HepG2 (cell line): ENCODE data around the gene MMP25. TPM values are rescaled to one million over a fixed set of nuclear protein-coding genes. Genes with fewer than 3 reads are reported as not detected.

Experiments used
- AGO2 ChIP-seq: fragments of 200-400 bp; formaldehyde crosslinking; optimal IDR thresholded peaks from 2 replicates; pipeline ENCODE3; 2017; ENCODE audit warnings: mild to moderate bottlenecking, low read depth, low read length, moderate library complexity
- ELF1 ChIP-seq: sonication (generic); formaldehyde crosslinking; IDR thresholded peaks from 2 replicates; pipeline ENCODE4 v1.4.0; 2020; ENCODE audit warnings: missing genetic modification reagents
- ETV6 ChIP-seq: sonication (generic); formaldehyde crosslinking; conservative IDR thresholded peaks from 2 replicates; pipeline ENCODE4 v1.4.0; 2020; ENCODE audit warnings: missing genetic modification reagents
- MZF1 ChIP-seq: sonication (generic); formaldehyde crosslinking; IDR thresholded peaks from 2 replicates; pipeline ENCODE4 v1.8.1; 2023; ENCODE audit warnings: mild to moderate bottlenecking, missing genetic modification reagents, borderline replicate concordance
- POLR2G ChIP-seq: fragments of 200-400 bp; formaldehyde crosslinking; IDR thresholded peaks from 2 replicates; pipeline ENCODE4 v1.6.1; 2018; ENCODE audit warnings: mild to moderate bottlenecking, low read depth, low read length, moderate library complexity
- RARA ChIP-seq: IDR thresholded peaks from 2 replicates; pipeline ENCODE4 v1.6.1; 2016; ENCODE audit warnings: missing genetic modification reagents, missing compliant biosample characterization
- RARG ChIP-seq: sonication (generic); formaldehyde crosslinking; IDR thresholded peaks from 2 replicates; pipeline ENCODE4 v1.4.0; 2020; ENCODE audit warnings: low read depth, mild to moderate bottlenecking, missing genetic modification reagents
- SRSF9 ChIP-seq: fragments of 200-400 bp; formaldehyde crosslinking; IDR thresholded peaks from 2 replicates; pipeline ENCODE4 v1.6.1; 2018; ENCODE audit warnings: borderline replicate concordance, mild to moderate bottlenecking, low read depth, low read length; ENCODE audit not compliant: insufficient read depth, poor library complexity, severe bottlenecking
- TEAD2 ChIP-seq: sonication (generic); formaldehyde crosslinking; IDR thresholded peaks from 2 replicates; pipeline ENCODE4 v1.9.0; 2021; ENCODE audit warnings: missing genetic modification reagents
- ZFP36L1 ChIP-seq: sonication (generic); formaldehyde crosslinking; IDR thresholded peaks from 2 replicates; pipeline ENCODE4 v1.8.0; 2022; ENCODE audit warnings: mild to moderate bottlenecking, missing genetic modification reagents, moderate library complexity
- ZNF10 ChIP-seq: sonication (generic); formaldehyde crosslinking; IDR thresholded peaks from 2 replicates; pipeline ENCODE4 v1.4.0; 2020; ENCODE audit warnings: mild to moderate bottlenecking, low read depth, missing genetic modification reagents, borderline replicate concordance
- ZNF180 ChIP-seq: sonication (generic); formaldehyde crosslinking; IDR thresholded peaks from 2 replicates; pipeline ENCODE4 v1.4.0; 2020; ENCODE audit warnings: low read depth, missing genetic modification reagents, borderline replicate concordance
- ZNF329 ChIP-seq: sonication (generic); formaldehyde crosslinking; IDR thresholded peaks from 2 replicates; pipeline ENCODE4 v1.9.0; 2021; ENCODE audit warnings: low read depth, mild to moderate bottlenecking, missing genetic modification reagents
- ZNF441 ChIP-seq: sonication (generic); formaldehyde crosslinking; IDR thresholded peaks from 2 replicates; pipeline ENCODE4 v1.7.0; 2021; ENCODE audit warnings: missing genetic modification reagents, borderline replicate concordance
- ZNF747 ChIP-seq: sonication (generic); formaldehyde crosslinking; IDR thresholded peaks from 2 replicates; pipeline ENCODE4 v1.8.1; 2023; ENCODE audit warnings: missing genetic modification reagents, mild to moderate bottlenecking, borderline replicate concordance
- ZNF772 ChIP-seq: sonication (generic); formaldehyde crosslinking; IDR thresholded peaks from 2 replicates; pipeline ENCODE4 v1.5.0; 2020; ENCODE audit warnings: mild to moderate bottlenecking, missing genetic modification reagents
- ZNF841 ChIP-seq: sonication (generic); formaldehyde crosslinking; IDR thresholded peaks from 2 replicates; pipeline ENCODE4 v1.8.1; 2023; ENCODE audit warnings: missing genetic modification reagents, borderline replicate concordance
- polyA plus RNA-seq, 8 experiments: library from polyadenylated mRNA; depleted of rRNA in 3 of 8; stranded (reverse) in 7 of 8; unstranded in 1 of 8; fragments of >200 nt; fragmentation: Illumina TruSeq in 4 of 8; extraction: Trizol in 4 of 8; gene quantifications; 2 replicates each; pipeline versions ENCODE4 v1.2.1 to v1.2.3, GENCODE V29; 2011 to 2016; ENCODE audit warnings: low read depth in 4 of 8, missing spikeins in 1 of 8, mixed read lengths in 1 of 8; ENCODE audit not compliant: insufficient read depth in 1 of 8
- total RNA-seq, 5 experiments: library from RNA; depleted of rRNA; stranded (reverse); fragments of >200 nt; fragmentation: Illumina TruSeq; extraction: Trizol; gene quantifications; 2 replicates each; pipeline ENCODE4 v1.2.3, GENCODE V29; 2016; ENCODE audit warnings: low read depth in 1 of 5
- TF ChIP-seq, protein P1 (sequence below): sonication (generic); formaldehyde crosslinking; IDR thresholded peaks from 2 replicates; pipeline ENCODE4 v1.4.0; 2020; ENCODE audit warnings: mild to moderate bottlenecking, missing genetic modification reagents, borderline replicate concordance
- TF ChIP-seq, protein P2 (sequence below): sonication (generic); formaldehyde crosslinking; IDR thresholded peaks from 2 replicates; pipeline ENCODE4 v1.4.0; 2020; ENCODE audit warnings: mild to moderate bottlenecking, missing genetic modification reagents
- TF ChIP-seq, protein P3 (sequence below): sonication (generic); formaldehyde crosslinking; IDR thresholded peaks from 2 replicates; pipeline ENCODE4 v1.9.0; 2022; ENCODE audit warnings: missing genetic modification reagents, mild to moderate bottlenecking, borderline replicate concordance

Gene MMP25
- total and polyA plus RNA-seq, 2 of the 13 experiments (the other 11 are each of a cell fraction or from before 2014, with no cell fraction given) = 0.04 to 0.08 TPM

DNA sequence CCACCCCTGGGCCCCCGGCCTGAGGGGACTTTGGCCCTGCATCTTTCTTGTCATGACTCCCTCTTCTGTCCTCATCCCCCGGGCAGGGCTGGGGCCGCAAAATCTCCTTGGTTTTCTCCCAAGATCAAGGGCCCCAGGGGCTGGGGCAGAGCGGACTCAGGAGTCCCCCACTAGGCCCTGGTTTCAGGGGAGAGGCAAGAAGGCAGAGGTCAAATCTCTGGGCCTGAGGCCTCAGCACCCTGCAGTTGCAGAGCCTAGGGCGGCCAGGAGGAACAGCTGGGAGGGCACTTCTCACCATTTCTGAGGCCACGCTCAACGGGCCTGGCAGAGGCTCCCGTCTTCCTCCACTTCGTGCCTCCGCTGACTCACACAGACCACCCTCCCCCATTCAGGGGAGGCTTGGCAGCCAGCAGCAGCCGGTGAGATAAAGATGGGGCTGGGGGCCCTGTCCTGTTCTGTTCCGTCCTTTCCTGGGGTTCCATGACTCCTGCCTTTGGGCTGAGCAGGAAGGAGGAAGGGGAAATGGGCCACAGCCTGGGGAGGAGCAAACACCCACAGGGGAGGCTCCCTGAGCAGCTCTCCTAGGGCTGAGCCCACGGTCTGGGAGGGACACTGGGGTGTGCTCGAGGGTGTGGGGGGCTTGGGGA is 40.4 kb downstream of the MMP25 start (continued):
- TF ChIP-seq, protein P1, sequence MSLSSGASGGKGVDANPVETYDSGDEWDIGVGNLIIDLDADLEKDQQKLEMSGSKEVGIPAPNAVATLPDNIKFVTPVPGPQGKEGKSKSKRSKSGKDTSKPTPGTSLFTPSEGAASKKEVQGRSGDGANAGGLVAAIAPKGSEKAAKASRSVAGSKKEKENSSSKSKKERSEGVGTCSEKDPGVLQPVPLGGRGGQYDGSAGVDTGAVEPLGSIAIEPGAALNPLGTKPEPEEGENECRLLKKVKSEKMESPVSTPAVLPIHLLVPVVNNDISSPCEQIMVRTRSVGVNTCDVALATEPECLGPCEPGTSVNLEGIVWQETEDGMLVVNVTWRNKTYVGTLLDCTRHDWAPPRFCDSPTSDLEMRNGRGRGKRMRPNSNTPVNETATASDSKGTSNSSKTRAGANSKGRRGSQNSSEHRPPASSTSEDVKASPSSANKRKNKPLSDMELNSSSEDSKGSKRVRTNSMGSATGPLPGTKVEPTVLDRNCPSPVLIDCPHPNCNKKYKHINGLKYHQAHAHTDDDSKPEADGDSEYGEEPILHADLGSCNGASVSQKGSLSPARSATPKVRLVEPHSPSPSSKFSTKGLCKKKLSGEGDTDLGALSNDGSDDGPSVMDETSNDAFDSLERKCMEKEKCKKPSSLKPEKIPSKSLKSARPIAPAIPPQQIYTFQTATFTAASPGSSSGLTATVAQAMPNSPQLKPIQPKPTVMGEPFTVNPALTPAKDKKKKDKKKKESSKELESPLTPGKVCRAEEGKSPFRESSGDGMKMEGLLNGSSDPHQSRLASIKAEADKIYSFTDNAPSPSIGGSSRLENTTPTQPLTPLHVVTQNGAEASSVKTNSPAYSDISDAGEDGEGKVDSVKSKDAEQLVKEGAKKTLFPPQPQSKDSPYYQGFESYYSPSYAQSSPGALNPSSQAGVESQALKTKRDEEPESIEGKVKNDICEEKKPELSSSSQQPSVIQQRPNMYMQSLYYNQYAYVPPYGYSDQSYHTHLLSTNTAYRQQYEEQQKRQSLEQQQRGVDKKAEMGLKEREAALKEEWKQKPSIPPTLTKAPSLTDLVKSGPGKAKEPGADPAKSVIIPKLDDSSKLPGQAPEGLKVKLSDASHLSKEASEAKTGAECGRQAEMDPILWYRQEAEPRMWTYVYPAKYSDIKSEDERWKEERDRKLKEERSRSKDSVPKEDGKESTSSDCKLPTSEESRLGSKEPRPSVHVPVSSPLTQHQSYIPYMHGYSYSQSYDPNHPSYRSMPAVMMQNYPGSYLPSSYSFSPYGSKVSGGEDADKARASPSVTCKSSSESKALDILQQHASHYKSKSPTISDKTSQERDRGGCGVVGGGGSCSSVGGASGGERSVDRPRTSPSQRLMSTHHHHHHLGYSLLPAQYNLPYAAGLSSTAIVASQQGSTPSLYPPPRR (CRISPR knock-in tag) = no peak
- TF ChIP-seq POLR2G (peak; percentile 54; the same call in 1 of the 2 replicates), ZNF747 (no peak), ZNF10 (CRISPR knock-in tag) (no peak), ELF1 (CRISPR knock-in tag) (no peak), SRSF9 (no peak), ZNF772 (CRISPR knock-in tag) (peak; percentile 59; the same call in 1 of the 2 replicates), RARG (CRISPR knock-in tag) (peak; percentile 67; the same call in 1 of the 2 replicates), MZF1 (CRISPR knock-in tag) (no peak), RARA (0 out of 2 replicates have a peak, but pooled peaks have one; percentile 9), ZFP36L1 (CRISPR knock-in tag) (0 out of 2 replicates have a peak, but pooled peaks have one; percentile 19), ZNF329 (CRISPR knock-in tag) (no peak), ZNF441 (0 out of 2 replicates have a peak, but pooled peaks have one; percentile 59), ETV6 (no peak), AGO2 (no peak), TEAD2 (CRISPR knock-in tag) (no peak), ZNF180 (CRISPR knock-in tag) (no peak), ZNF841 (no peak)
- TF ChIP-seq, protein P2, sequence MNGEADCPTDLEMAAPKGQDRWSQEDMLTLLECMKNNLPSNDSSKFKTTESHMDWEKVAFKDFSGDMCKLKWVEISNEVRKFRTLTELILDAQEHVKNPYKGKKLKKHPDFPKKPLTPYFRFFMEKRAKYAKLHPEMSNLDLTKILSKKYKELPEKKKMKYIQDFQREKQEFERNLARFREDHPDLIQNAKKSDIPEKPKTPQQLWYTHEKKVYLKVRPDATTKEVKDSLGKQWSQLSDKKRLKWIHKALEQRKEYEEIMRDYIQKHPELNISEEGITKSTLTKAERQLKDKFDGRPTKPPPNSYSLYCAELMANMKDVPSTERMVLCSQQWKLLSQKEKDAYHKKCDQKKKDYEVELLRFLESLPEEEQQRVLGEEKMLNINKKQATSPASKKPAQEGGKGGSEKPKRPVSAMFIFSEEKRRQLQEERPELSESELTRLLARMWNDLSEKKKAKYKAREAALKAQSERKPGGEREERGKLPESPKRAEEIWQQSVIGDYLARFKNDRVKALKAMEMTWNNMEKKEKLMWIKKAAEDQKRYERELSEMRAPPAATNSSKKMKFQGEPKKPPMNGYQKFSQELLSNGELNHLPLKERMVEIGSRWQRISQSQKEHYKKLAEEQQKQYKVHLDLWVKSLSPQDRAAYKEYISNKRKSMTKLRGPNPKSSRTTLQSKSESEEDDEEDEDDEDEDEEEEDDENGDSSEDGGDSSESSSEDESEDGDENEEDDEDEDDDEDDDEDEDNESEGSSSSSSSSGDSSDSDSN = peak; percentile 63
- TF ChIP-seq, protein P3, sequence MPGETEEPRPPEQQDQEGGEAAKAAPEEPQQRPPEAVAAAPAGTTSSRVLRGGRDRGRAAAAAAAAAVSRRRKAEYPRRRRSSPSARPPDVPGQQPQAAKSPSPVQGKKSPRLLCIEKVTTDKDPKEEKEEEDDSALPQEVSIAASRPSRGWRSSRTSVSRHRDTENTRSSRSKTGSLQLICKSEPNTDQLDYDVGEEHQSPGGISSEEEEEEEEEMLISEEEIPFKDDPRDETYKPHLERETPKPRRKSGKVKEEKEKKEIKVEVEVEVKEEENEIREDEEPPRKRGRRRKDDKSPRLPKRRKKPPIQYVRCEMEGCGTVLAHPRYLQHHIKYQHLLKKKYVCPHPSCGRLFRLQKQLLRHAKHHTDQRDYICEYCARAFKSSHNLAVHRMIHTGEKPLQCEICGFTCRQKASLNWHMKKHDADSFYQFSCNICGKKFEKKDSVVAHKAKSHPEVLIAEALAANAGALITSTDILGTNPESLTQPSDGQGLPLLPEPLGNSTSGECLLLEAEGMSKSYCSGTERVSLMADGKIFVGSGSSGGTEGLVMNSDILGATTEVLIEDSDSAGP = peak; percentile 71; the same call in 1 of the 2 replicates
